Parathyroid adenoma (tissue), 2 donors: ENCODE measurements around the gene SLC17A5.
A peak's percentile ranks its signal among the peaks of the same experiment; 100 is the strongest.

Experiments used
- H2AFZ ChIP-seq: fragments of 300-600 bp; sonication (generic); one replicate; pipeline ENCODE4 v1.7.0; 2017; ENCODE audit warnings: antibody characterized with exemption, mild to moderate bottlenecking
- H3K27ac ChIP-seq: fragments of 300-600 bp; sonication (generic); one replicate; pipeline ENCODE4 v1.7.0; 2017
- H3K27me3 ChIP-seq: fragments of 300-600 bp; sonication (generic); one replicate; pipeline ENCODE4 v1.7.0; 2017; ENCODE audit warnings: low read length; ENCODE audit not compliant: control insufficient read depth, insufficient read depth
- H3K36me3 ChIP-seq: fragments of 300-600 bp; sonication (generic); one replicate; pipeline ENCODE4 v1.7.0; 2017; ENCODE audit warnings: low read length; ENCODE audit not compliant: control insufficient read depth, insufficient read depth
- H3K4me1 ChIP-seq: fragments of 300-600 bp; sonication (generic); one replicate; pipeline ENCODE4 v1.7.0; 2017; ENCODE audit warnings: control low read depth
- H3K4me2 ChIP-seq: fragments of 300-600 bp; sonication (generic); one replicate; pipeline ENCODE4 v1.7.0; 2017; ENCODE audit warnings: low read length
- H3K4me3 ChIP-seq: fragments of 300-600 bp; sonication (generic); one replicate; pipeline ENCODE4 v1.7.0; 2017; ENCODE audit warnings: low read depth, low read length
- H3K79me2 ChIP-seq: fragments of 300-600 bp; sonication (generic); one replicate; pipeline ENCODE4 v1.7.0; 2017; ENCODE audit warnings: control low read depth
- H3K9ac ChIP-seq: fragments of 300-600 bp; sonication (generic); one replicate; pipeline ENCODE4 v1.7.0; 2017; ENCODE audit warnings: mild to moderate bottlenecking
- H3K9me3 ChIP-seq: fragments of 300-600 bp; sonication (generic); one replicate; pipeline ENCODE4 v1.7.0; 2017; ENCODE audit warnings: low read length; ENCODE audit not compliant: control insufficient read depth
- CTCF ChIP-seq: fragments of 300-600 bp; sonication (generic); IDR thresholded peaks from one replicate; pipeline ENCODE4 v1.7.0; 2017; ENCODE audit warnings: antibody characterized with exemption, mild to moderate bottlenecking
- donor health status: primary hyperparathyroidism.

The SLC17A5 gene

GRCh38 chr6:73675466-73676098 is 21.8 kb upstream of the SLC17A5 start:
- H2AFZ ChIP-seq = peak overlapping the region; percentile 74
- no peak overlapping the region for H3K4me3 ChIP-seq
- no peaks in the 10 kb centered on the region for H3K79me2 ChIP-seq
- no peaks in the 10 kb centered on the region for H3K9me3 ChIP-seq
- H3K9ac ChIP-seq = no peak overlapping the region
- H3K36me3 ChIP-seq = no peaks in the 10 kb centered on the region
- H3K4me2 ChIP-seq = no peak overlapping the region
- TF ChIP-seq CTCF = peak; percentile 97
- H3K4me1 ChIP-seq = peaks cover 4% of the 10 kb centered on the region
- peak overlapping the region; percentile 29 for H3K27ac ChIP-seq
- H3K27me3 ChIP-seq = no peaks in the 10 kb centered on the region

GRCh38 chr6:73671911-73672685 is 18.3 kb upstream of the SLC17A5 start:
- Histone ChIP-seq H2AFZ (no peak overlapping the region), H3K36me3 (no peaks in the 10 kb centered on the region), H3K4me2 (no peak overlapping the region), H3K9me3 (no peaks in the 10 kb centered on the region), H3K27ac (no peak overlapping the region), H3K4me3 (no peak overlapping the region), H3K79me2 (no peaks in the 10 kb centered on the region), H3K4me1 (peaks cover 20% of the 10 kb centered on the region), H3K9ac (no peak overlapping the region), H3K27me3 (no peaks in the 10 kb centered on the region)
- TF ChIP-seq CTCF = no peak

GRCh38 chr6:73669005-73669404 is 15.2 kb upstream of the SLC17A5 start:
- no peak overlapping the region for H3K4me2 ChIP-seq
- no peaks in the 10 kb centered on the region for H3K27me3 ChIP-seq
- H3K36me3 ChIP-seq = no peaks in the 10 kb centered on the region
- peaks cover 43% of the 10 kb centered on the region for H3K4me1 ChIP-seq
- H3K4me3 ChIP-seq = no peak overlapping the region
- H3K27ac ChIP-seq = peak overlapping the region; percentile 89
- H3K9me3 ChIP-seq = no peaks in the 10 kb centered on the region
- TF ChIP-seq CTCF = no peak
- H2AFZ ChIP-seq = no peak overlapping the region
- no peak overlapping the region for H3K9ac ChIP-seq
- H3K79me2 ChIP-seq = no peaks in the 10 kb centered on the region

GRCh38 chr6:73667798-73668197 is 14.0 kb upstream of the SLC17A5 start:
- no peaks in the 10 kb centered on the region for H3K36me3 ChIP-seq
- H3K4me1 ChIP-seq = peaks cover 44% of the 10 kb centered on the region
- no peaks in the 10 kb centered on the region for H3K9me3 ChIP-seq
- H3K27ac ChIP-seq = peak overlapping the region; percentile 89
- no peaks in the 10 kb centered on the region for H3K27me3 ChIP-seq
- H2AFZ ChIP-seq = no peak overlapping the region
- no peak overlapping the region for H3K9ac ChIP-seq
- TF ChIP-seq CTCF = no peak
- peak overlapping the region; percentile 10 for H3K4me2 ChIP-seq
- no peaks in the 10 kb centered on the region for H3K79me2 ChIP-seq
- H3K4me3 ChIP-seq = no peak overlapping the region
